IPS-NIHi7 (cell line): ENCODE results near the gene FASN.
"Not testable (repeated sequence)": the region's sequence is repeated elsewhere in the genome, so short reads cannot be mapped to it uniquely, and the experiment has no call there.

ENCODE experiments used
- DNase-seq: peaks from one replicate; pipeline ENCODE4 v3.0.0; 2012; ENCODE audit warnings: mixed read lengths; ENCODE audit errors: extremely low spot score

FASN gene

GRCh38 chr17:82043507-82043906 is 54.5 kb downstream of the FASN start:
- no peak for DNase-seq

DNA sequence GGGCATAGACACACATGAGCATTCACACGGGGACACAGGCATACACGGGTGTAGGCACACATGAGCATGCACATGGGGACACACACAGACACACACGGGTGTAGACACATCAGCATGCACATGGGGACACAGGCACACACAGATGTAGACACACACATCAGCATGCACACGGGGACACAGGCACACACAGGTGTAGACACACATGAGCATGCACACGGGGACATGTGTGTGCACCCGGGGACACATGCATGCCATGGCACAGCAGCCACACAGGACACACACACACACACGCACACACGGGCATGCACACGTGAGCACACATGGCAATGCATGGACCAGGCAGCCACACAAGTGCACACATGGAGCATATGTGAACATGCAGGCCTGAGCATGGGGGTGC is 55.4 kb downstream of the FASN start:
- DNase-seq, result no peak

- DNase-seq, result no peak
Observed at GRCh38 chr17:82041144-82041814, 56.8 kb downstream of the FASN start.

DNA sequence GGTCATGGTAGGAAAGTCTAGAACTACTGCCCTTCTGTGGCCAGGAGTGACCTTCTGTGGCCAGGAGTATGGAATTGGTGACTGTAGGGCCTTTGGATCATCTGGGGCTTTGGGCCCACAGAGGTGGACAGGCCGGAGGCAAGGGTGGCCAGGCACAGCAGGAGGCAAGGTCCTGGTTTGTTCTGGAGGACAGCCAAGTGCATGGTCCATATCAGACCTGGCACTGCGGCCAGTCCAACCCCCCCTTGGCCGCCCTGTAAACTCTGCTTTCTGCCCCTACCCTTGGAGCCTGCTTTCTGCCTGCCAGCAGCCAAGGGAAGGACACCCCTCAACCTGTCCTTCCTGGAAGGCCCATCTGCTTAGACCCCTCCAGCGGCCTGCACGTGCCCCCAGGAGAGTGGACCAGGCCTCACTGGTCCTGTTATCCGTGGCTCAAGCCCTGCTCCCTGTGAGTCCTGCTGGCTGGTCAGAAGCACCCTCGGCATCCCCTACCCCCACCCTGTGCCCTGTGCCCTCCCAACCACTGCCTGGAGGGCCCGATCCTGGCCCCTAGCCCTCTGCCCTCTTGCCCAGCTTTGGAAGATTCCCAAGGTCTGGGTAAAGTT is 58.2 kb downstream of the FASN start:
- DNase-seq, result no peak

- DNase-seq, result not testable (repeated sequence)
Observed at GRCh38 chr17:82038796-82039409, 59.1 kb downstream of the FASN start.

- DNase-seq, result no peak
Observed at GRCh38 chr17:82037889-82038195, 60.2 kb downstream of the FASN start.

GRCh38 chr17:82037092-82037888 is 60.7 kb downstream of the FASN start, which contains the start of gene DCXR:
Gene DCXR (minus strand): TSS chr17:82037697. CDS start chr17:82037682, 15 bp downstream.
- peak; percentile 99 for DNase-seq

DNA sequence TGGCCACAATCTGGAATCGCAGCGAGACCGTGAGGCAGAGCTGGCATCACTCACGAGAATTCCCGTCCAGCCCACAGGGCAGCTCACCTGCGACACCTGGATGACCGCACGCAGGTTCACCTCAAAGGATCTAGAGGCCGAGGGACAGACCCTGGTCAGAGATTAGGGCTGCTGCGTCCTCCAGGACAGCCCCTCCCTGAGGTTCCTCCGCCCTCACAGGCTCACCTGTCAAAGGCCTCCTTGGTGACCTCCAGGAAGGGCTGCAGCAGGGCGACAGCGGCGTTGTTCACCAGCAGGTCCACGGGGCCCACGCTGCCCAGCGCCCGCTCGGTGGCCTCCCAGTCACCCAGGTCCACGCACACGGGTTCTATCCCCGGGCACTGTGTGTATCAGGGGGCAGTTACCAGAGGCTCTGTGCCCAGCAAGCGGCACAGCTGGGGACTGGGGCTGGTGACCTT is 61.4 kb downstream of the FASN start:
- DNase-seq, result no peak

DNA sequence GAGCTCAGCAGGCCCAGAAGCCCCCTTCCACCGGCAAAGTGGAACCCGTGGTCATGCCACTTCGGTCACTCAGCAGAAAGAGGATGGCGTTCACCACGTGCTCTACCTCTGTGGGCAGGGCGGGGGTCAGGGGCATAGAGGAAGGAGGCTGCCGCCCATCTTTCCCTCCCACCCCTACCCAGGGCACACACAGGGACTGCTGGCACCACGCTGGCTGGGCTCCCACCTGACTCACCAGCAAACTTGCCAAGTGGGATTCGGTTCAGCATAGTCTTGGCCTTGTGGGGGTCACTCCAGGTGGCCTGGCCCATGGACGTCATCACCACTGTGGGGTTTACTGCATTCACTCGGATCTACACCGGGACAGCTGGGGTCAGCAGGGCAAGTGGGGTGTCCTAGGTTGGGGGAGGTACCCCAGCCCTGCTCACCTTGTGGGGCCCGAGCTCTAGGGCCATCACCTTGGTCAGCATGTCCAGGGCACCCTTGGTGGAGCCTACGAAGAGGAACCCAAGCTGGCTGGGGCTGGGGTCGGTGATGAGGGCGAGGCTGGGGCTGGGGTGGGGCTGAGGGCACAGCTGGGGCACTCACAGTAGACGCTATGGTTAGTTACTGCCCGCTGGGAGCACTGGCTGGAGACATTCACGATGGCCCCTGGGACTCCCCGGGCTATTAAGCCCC is 61.9 kb downstream of the FASN start:
- no peak for DNase-seq

GRCh38 chr17:82035488-82035887 is 62.5 kb downstream of the FASN start:
- no peak for DNase-seq

GRCh38 chr17:82034371-82035011 is 63.5 kb downstream of the FASN start:
- DNase-seq, result no peak

- DNase-seq, result no peak
Observed at GRCh38 chr17:82033359-82034085, 64.5 kb downstream of the FASN start.

- DNase-seq, result peak; percentile 82
Observed at GRCh38 chr17:82031885-82032627, 66.0 kb downstream of the FASN start.

DNA sequence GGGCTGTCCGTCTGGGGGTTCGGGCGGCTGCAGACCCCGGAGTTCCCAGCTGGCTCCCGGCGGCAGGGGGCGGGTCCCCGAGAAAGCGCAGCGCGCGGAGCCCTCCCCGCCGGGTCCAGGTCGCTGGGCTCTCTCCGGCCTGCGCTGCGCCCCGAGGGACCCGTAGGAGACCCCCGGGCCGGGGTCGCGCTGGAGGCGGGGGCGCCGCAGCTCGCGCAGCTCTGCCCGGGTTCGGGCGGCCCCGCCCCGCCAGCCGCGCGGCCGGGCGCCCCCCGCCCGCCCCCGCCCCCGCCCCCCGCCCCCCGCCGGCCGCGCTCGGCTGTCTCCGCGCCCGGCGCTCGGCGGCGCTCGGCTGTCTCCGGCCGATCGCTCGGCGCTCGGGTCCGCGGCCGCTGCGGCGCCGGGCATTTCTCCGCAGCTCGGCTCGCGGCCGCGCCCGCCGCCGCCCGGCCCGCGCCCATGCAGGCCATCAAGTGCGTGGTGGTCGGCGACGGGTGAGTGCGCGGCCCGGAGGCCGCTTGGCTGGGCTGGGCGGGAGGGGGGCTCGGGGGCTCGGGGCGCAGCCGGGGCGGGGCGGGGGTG is 66.6 kb downstream of the FASN start, which contains the start of gene RAC3:
Gene RAC3 (plus strand): TSS at position 376 of the 582 bp plus-strand sequence. CDS start 84 bp downstream, at position 460.
- peak; percentile 67 for DNase-seq

GRCh38 chr17:82030470-82031302 is 67.3 kb downstream of the FASN start:
- peak; percentile 86 for DNase-seq

GRCh38 chr17:82029990-82030469 is 68.0 kb downstream of the FASN start:
- DNase-seq, result no peak

GRCh38 chr17:82029391-82029790 is 68.6 kb downstream of the FASN start:
- DNase-seq, result no peak

DNA sequence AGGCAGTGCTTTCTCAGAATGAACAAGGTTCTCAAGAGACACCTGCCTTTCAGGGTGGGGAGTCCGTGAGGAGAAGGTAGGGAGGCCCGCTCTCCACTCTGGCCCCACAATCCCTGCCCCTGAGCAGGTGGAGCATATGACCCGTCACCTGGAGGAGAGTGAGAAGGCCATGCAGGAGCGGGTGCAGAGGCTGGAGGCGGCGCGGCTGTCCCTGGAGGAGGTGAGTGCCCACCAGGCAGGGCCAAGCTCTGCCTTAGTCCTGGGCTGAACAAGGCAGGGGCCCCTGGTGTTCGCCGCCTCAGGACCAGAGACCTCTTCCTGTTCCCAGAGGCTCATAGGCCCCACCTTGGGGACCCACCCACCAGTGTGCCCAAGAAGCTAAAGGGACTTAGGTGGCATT is 69.1 kb downstream of the FASN start:
- no peak for DNase-seq
